Breast epithelium (tissue), 4 donors: ENCODE data around the gene CEP55. TPM values are rescaled to one million over a fixed set of nuclear protein-coding genes. Genes with fewer than 3 reads are reported as not detected.

Source experiments
- DNase-seq, 2 donors: peaks; one replicate each; pipeline ENCODE4 v3.0.0-alpha.2; 2019; ENCODE audit warnings: low spot score in 2 of 2
- H3K27ac ChIP-seq, 2 donors: fragments of 200-600 bp; sonication (generic) in 1 of 2; one replicate each; pipeline ENCODE4 v1.5.1; 2016 to 2019; ENCODE audit warnings: mild to moderate bottlenecking in 1 of 2
- H3K27me3 ChIP-seq, 2 donors: fragments of 200-600 bp; sonication (generic) in 1 of 2; one replicate each; pipeline versions ENCODE4 v1.5.1 to v1.6.0; 2017 to 2019; ENCODE audit warnings: control low read depth in 1 of 2, mild to moderate bottlenecking in 1 of 2
- H3K36me3 ChIP-seq: fragments of 200-600 bp; one replicate; pipeline ENCODE4 v1.5.1; 2019
- H3K4me1 ChIP-seq, 2 donors: fragments of 200-600 bp; sonication (generic); one replicate each; pipeline ENCODE4 v1.5.1; 2016 to 2019; ENCODE audit warnings: control low read depth in 1 of 2
- H3K4me3 ChIP-seq, 3 donors: fragments of 200-600 bp; sonication (generic); 1 replicate in 2 of 3; 2 replicates in 1 of 3; pipeline ENCODE4 v1.5.1; 2016 to 2019; ENCODE audit warnings: mild to moderate bottlenecking in 3 of 3, moderate library complexity in 2 of 3
- H3K9me3 ChIP-seq, 2 donors: fragments of 200-600 bp; sonication (generic) in 1 of 2; one replicate each; pipeline ENCODE4 v1.5.1; 2016 to 2019; ENCODE audit warnings: control low read depth in 1 of 2
- POLR2A ChIP-seq: fragments of 450-650 bp; IDR thresholded peaks from one replicate; pipeline ENCODE4 v1.6.1; 2016; ENCODE audit warnings: antibody characterized with exemption, mild to moderate bottlenecking, moderate library complexity
- POLR2AphosphoS5 ChIP-seq, 3 donors: sonication (generic); formaldehyde crosslinking; IDR thresholded peaks; one replicate each; pipeline ENCODE4 v1.6.1; 2017; ENCODE audit warnings: antibody characterized with exemption in 3 of 3
- intact Hi-C: fragments of 100-400 bp; cut with DNase I; formaldehyde crosslinking; loops from one replicate; pipeline ENCODE4 v1.15.1; 2023; ENCODE audit warnings: low total_unique reads
- total RNA-seq, 3 donors: library from RNA; depleted of rRNA; stranded (reverse); fragments of >200 nt; gene quantifications; one replicate each; pipeline ENCODE4 v1.1.0, GENCODE V29; 2016
- TF ChIP-seq, protein P1 (sequence below), 3 donors: fragments of 450-650 bp; IDR thresholded peaks; one replicate each; pipeline ENCODE4 v1.5.1; 2016 to 2017; ENCODE audit warnings: antibody characterized with exemption in 3 of 3, mild to moderate bottlenecking in 3 of 3, moderate library complexity in 3 of 3

Gene CEP55
- total RNA-seq, 3 donors from 2014 or later: 0.33 to 2.1 (median 0.73) TPM

DNA sequence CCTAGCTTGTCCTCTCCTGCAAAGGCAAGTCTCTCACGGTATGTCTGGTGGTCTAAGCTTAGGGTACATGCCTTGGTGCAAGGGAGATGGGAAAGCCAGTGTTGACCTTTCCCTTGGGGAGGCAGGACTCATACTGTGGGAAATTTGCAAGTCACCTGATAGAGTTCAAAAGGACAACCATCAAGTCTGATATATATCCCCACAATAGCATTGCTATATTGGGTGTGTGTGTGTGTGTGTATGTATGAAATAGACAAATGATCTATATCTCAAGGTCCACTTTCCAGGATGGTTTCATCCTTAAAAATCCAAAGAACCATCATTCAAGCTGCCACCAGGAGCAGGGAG, 57.9 kb downstream of the CEP55 start:
- intact Hi-C loops: no loop called here
- no peaks in the 10 kb centered on the region for H3K36me3 ChIP-seq
- peaks cover 0 to 1% of the 10 kb centered on the region in 2 donors for H3K9me3 ChIP-seq
- no peaks in the 10 kb centered on the region for H3K27me3 ChIP-seq
- H3K27ac ChIP-seq: no peak overlapping the region
- TF ChIP-seq POLR2A: no peak
- TF ChIP-seq POLR2AphosphoS5 (IDR thresholded peaks at IDR 0.05): no peak
- TF ChIP-seq, protein P1, sequence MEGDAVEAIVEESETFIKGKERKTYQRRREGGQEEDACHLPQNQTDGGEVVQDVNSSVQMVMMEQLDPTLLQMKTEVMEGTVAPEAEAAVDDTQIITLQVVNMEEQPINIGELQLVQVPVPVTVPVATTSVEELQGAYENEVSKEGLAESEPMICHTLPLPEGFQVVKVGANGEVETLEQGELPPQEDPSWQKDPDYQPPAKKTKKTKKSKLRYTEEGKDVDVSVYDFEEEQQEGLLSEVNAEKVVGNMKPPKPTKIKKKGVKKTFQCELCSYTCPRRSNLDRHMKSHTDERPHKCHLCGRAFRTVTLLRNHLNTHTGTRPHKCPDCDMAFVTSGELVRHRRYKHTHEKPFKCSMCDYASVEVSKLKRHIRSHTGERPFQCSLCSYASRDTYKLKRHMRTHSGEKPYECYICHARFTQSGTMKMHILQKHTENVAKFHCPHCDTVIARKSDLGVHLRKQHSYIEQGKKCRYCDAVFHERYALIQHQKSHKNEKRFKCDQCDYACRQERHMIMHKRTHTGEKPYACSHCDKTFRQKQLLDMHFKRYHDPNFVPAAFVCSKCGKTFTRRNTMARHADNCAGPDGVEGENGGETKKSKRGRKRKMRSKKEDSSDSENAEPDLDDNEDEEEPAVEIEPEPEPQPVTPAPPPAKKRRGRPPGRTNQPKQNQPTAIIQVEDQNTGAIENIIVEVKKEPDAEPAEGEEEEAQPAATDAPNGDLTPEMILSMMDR (IDR thresholded peaks at IDR 0.05): no peak
- DNase-seq: no peak
- H3K4me1 ChIP-seq: no peaks in the 10 kb centered on the region
- no peak overlapping the region for H3K4me3 ChIP-seq

DNA sequence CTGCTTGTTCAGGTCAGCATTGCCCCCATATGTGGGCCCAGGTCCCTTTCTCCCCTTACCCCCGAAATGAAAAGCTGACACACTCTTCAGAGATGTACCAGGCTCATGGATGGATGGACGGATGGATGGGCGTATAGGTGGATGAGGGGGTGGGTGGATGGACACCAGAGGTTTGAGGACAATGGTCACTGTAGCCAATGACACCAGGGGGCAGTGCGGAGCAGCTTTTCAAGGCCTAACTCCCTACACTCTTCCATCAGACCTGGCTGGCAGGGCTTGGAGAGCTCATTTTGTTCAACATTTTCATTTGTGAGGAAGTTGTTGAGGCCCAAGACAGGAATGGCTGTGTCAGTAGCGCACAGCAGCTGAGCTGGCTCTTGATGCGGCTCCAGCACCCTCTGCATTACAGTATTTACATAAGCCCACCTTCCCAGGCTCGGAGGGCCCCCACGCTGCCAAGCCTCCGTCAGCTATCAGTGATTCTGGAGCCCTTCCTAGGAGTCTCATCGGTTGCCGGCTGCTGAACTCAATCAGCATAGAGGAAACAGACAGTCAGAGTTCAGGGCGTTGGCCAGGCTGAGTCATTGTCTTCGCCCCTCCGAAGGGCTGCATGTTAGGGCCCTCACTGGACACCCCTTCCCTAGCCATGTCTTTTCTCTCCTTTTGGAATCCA, 58.5 kb downstream of the CEP55 start:
- peak; percentile 35 to 66 for DNase-seq
- no peaks in the 10 kb centered on the region for H3K4me1 ChIP-seq
- intact Hi-C loops: no loop called here
- peaks cover 0 to 7% of the 10 kb centered on the region in 2 donors for H3K9me3 ChIP-seq
- H3K4me3 ChIP-seq: no peak overlapping the region
- H3K27me3 ChIP-seq: no peaks in the 10 kb centered on the region
- TF ChIP-seq POLR2A (no peak), POLR2AphosphoS5 (IDR thresholded peaks at IDR 0.05) (no peak)
- TF ChIP-seq, protein P1 (IDR thresholded peaks at IDR 0.05): peak in 2 of 3 donors; percentile 50 to 63
- H3K36me3 ChIP-seq: no peaks in the 10 kb centered on the region
- H3K27ac ChIP-seq: no peak overlapping the region

GRCh38 chr10:93559490-93559889, 63.1 kb downstream of the CEP55 start:
- H3K36me3 ChIP-seq: no peaks in the 10 kb centered on the region
- TF ChIP-seq POLR2AphosphoS5 (IDR thresholded peaks at IDR 0.05) (no peak), POLR2A (no peak)
- TF ChIP-seq, protein P1 (IDR thresholded peaks at IDR 0.05): no peak
- no peak overlapping the region for H3K4me3 ChIP-seq
- H3K4me1 ChIP-seq: no peaks in the 10 kb centered on the region
- no peak for DNase-seq
- H3K27me3 ChIP-seq: no peaks in the 10 kb centered on the region
- no peak overlapping the region for H3K27ac ChIP-seq
- intact Hi-C loops: no loop called here
- H3K9me3 ChIP-seq: peaks cover 0 to 9% of the 10 kb centered on the region in 2 donors

DNA sequence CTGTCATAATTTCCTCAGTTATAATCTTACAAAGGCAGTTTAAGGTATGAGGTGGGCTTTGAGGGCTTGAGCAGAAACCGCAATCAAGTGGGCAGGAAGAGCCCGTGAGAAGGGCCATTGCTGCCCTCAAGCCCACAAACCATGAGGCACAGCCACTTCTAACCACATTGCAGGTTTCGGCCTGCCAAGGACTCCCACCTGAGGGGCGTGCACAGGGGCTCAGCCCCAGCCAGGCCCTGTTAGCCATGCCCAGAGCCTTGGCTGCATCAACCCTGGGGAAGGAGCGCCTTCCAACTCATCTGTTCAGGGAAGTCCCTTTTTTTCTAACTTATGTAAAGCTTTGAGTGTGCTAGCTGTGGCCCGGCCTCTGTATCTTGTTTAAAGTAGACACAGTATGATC, 64.1 kb downstream of the CEP55 start:
- Histone ChIP-seq H3K27me3 (no peaks in the 10 kb centered on the region), H3K9me3 (peaks cover 0 to 9% of the 10 kb centered on the region in 2 donors), H3K36me3 (no peaks in the 10 kb centered on the region), H3K4me1 (no peaks in the 10 kb centered on the region), H3K27ac (no peak overlapping the region), H3K4me3 (no peak overlapping the region)
- TF ChIP-seq POLR2AphosphoS5 (IDR thresholded peaks at IDR 0.05) (no peak), POLR2A (no peak)
- TF ChIP-seq, protein P1 (IDR thresholded peaks at IDR 0.05): no peak
- intact Hi-C loops: no loop called here
- DNase-seq: no peak

- intact Hi-C loops: no loop called here
- Histone ChIP-seq H3K9me3 (no peaks in the 10 kb centered on the region), H3K27ac (no peak overlapping the region), H3K36me3 (no peaks in the 10 kb centered on the region), H3K4me3 (no peak overlapping the region), H3K4me1 (peaks cover 5% of the 10 kb centered on the region in 2 donors), H3K27me3 (peaks cover 2 to 26% of the 10 kb centered on the region in 2 donors)
- DNase-seq: no peak
- TF ChIP-seq POLR2AphosphoS5 (IDR thresholded peaks at IDR 0.05) (no peak), POLR2A (no peak)
- TF ChIP-seq, protein P1 (IDR thresholded peaks at IDR 0.05): no peak
Measured at GRCh38 chr10:93565446-93565845, 69.0 kb downstream of the CEP55 start.
